HepG2 (cell line): ENCODE measurements around the gene PEF1. TPM values are rescaled to one million over a fixed set of nuclear protein-coding genes. Genes with fewer than 3 reads are reported as not detected.

ENCODE experiments used
- ATAC-seq: fragments of 200-7000 bp; cut with Tn5 transposase; 3 replicates; pipeline ENCODE4 v1.9.1; 2020; ENCODE audit warnings: mild to moderate bottlenecking, moderate library complexity
- BruUV-seq: library from RNA; stranded (reverse); fragments of 400-500 nt; replicated peaks from 2 replicates; lab custom pipeline; 2021; lab: Mats Ljungman, UMichigan
- CTCF ChIA-PET: fragments of 300-600 bp; formaldehyde crosslinking; extraction: SDS; loops from one replicate; lab custom pipeline; 2021; ENCODE audit warnings: low total read pairs, inconsistent platforms, low intra/inter-chr PET ratio; lab: Yijun Ruan, JAX
- POLR2A ChIA-PET: fragments of 350-600 bp; sonication (Branson Sonifier 250); formaldehyde crosslinking; loops from one replicate; lab custom pipeline; 2020; ENCODE audit warnings: antibody characterized with exemption, inconsistent platforms; lab: Yijun Ruan, JAX
- DNase-seq: peaks from one replicate; pipeline ENCODE4 v3.0.0-alpha.2; 2015; ENCODE audit warnings: low spot score
- FAIRE-seq: peaks from 3 replicates; lab custom pipeline; 2011; peaks lifted over from hg19 to GRCh38; lab: Jason Lieb, UNC
- H2AFZ ChIP-seq: one replicate; pipeline ENCODE4 v1.6.1; 2011; ENCODE audit warnings: low read length, inconsistent platforms
- H3K27ac ChIP-seq: fragments of 300-600 bp; 3 replicates; pipeline ENCODE4 v1.8.0; 2011; ENCODE audit warnings: mixed run types, mild to moderate bottlenecking, mixed read lengths, low read length, inconsistent platforms; ENCODE audit not compliant: insufficient read depth; ENCODE audit errors: extremely low read length
- H3K27me3 ChIP-seq, 2 experiments: fragments of 200-600 bp in 1 of 2; 2 replicates in 1 of 2; 3 replicates in 1 of 2; pipeline versions ENCODE4 v1.6.0 to v1.8.0; 2011; ENCODE audit warnings: low read length in 2 of 2, mild to moderate bottlenecking in 2 of 2, moderate library complexity in 2 of 2, inconsistent platforms in 1 of 2; ENCODE audit not compliant: insufficient read depth in 2 of 2, control insufficient read depth in 1 of 2
- H3K36me3 ChIP-seq, 2 experiments: fragments of 200-600 bp in 1 of 2; replicated peaks in 1 of 2; 2 replicates in 1 of 2; 3 replicates in 1 of 2; pipeline versions ENCODE4 v1.5.1 to v1.8.0; 2011; ENCODE audit warnings: low read length in 2 of 2, inconsistent platforms in 1 of 2; ENCODE audit not compliant: insufficient read depth in 2 of 2, control insufficient read depth in 1 of 2
- H3K4me1 ChIP-seq: 2 replicates; pipeline ENCODE4 v1.5.1; 2012; ENCODE audit warnings: low read length, inconsistent platforms; ENCODE audit not compliant: insufficient read depth
- H3K4me2 ChIP-seq: 2 replicates; pipeline ENCODE4 v1.6.0; 2011; ENCODE audit warnings: low read depth, low read length, inconsistent platforms
- H3K4me3 ChIP-seq, 3 experiments: fragments of 200-600 bp in 1 of 3; sonication (generic), shearing (Covaris generic) in 1 of 3; replicated peaks in 1 of 3; 2 replicates each; pipeline ENCODE4 v1.5.1; 2011 to 2016; ENCODE audit warnings: low read length in 3 of 3, inconsistent platforms in 2 of 3, low read depth in 2 of 3, mild to moderate bottlenecking in 2 of 3, control low read depth in 1 of 3, mixed read lengths in 1 of 3; ENCODE audit not compliant: insufficient read depth in 1 of 3
- H3K79me2 ChIP-seq: one replicate; pipeline ENCODE4 v1.6.1; 2011; ENCODE audit warnings: low read length, inconsistent platforms; ENCODE audit not compliant: insufficient read depth
- H3K9ac ChIP-seq: 2 replicates; pipeline ENCODE4 v1.6.0; 2011; ENCODE audit warnings: mild to moderate bottlenecking, low read depth, low read length, inconsistent platforms; ENCODE audit not compliant: insufficient read depth
- H3K9me3 ChIP-seq: 2 replicates; pipeline ENCODE4 v1.5.1; 2012; ENCODE audit warnings: mild to moderate bottlenecking, low read length
- H4K20me1 ChIP-seq: 2 replicates; pipeline ENCODE4 v1.6.0; 2011; ENCODE audit warnings: inconsistent platforms, mild to moderate bottlenecking, low read length, moderate library complexity; ENCODE audit not compliant: insufficient read depth
- AGO2 ChIP-seq: fragments of 200-400 bp; formaldehyde crosslinking; optimal IDR thresholded peaks from 2 replicates; pipeline ENCODE3; 2017; ENCODE audit warnings: mild to moderate bottlenecking, low read depth, low read length, moderate library complexity
- AHR ChIP-seq: IDR thresholded peaks from 2 replicates; pipeline ENCODE4 v1.6.1; 2018; ENCODE audit warnings: missing genetic modification reagents, missing compliant biosample characterization
- HOXD1 ChIP-seq: sonication (generic); formaldehyde crosslinking; IDR thresholded peaks from 2 replicates; pipeline ENCODE4 v1.5.0; 2020; ENCODE audit warnings: missing genetic modification reagents
- KAT7 ChIP-seq: IDR thresholded peaks from 2 replicates; pipeline ENCODE4 v1.6.1; 2018; ENCODE audit warnings: borderline replicate concordance, missing compliant biosample characterization
- PATZ1 ChIP-seq: sonication (generic); formaldehyde crosslinking; IDR thresholded peaks from 2 replicates; pipeline ENCODE4 v1.4.0; 2020; ENCODE audit warnings: missing genetic modification reagents
- RNF2 ChIP-seq: fragments of 450-650 bp; conservative IDR thresholded peaks from 2 replicates; pipeline ENCODE4 v1.6.1; 2016; ENCODE audit warnings: low read depth
- TGIF2 ChIP-seq: IDR thresholded peaks from 2 replicates; pipeline ENCODE4 v1.6.1; 2016; ENCODE audit warnings: control low read depth, missing compliant biosample characterization
- USF2 ChIP-seq, 2 experiments: sonication (generic) in 1 of 2; formaldehyde crosslinking in 1 of 2; IDR thresholded peaks; 2 replicates each; pipeline versions ENCODE4 v1.5.1 to v1.6.1; 2011 to 2020; ENCODE audit warnings: borderline replicate concordance in 1 of 2, low read depth in 1 of 2, low read length in 1 of 2, mild to moderate bottlenecking in 1 of 2, missing genetic modification reagents in 1 of 2, moderate library complexity in 1 of 2
- ZMAT3 ChIP-seq: sonication (generic); formaldehyde crosslinking; conservative IDR thresholded peaks from 2 replicates; pipeline ENCODE4 v1.7.0; 2021; ENCODE audit warnings: missing genetic modification reagents
- ZNF296 ChIP-seq: sonication (generic); formaldehyde crosslinking; conservative IDR thresholded peaks from 2 replicates; pipeline ENCODE4 v1.5.0; 2020; ENCODE audit warnings: mild to moderate bottlenecking, missing genetic modification reagents
- ZNF326 ChIP-seq: sonication (generic); formaldehyde crosslinking; IDR thresholded peaks from 2 replicates; pipeline ENCODE4 v1.4.0; 2020; ENCODE audit warnings: missing genetic modification reagents, borderline replicate concordance
- ZNF441 ChIP-seq: sonication (generic); formaldehyde crosslinking; IDR thresholded peaks from 2 replicates; pipeline ENCODE4 v1.7.0; 2021; ENCODE audit warnings: missing genetic modification reagents, borderline replicate concordance
- ZNF468 ChIP-seq: sonication (generic); formaldehyde crosslinking; IDR thresholded peaks from 2 replicates; pipeline ENCODE4 v1.8.0; 2022; ENCODE audit warnings: mild to moderate bottlenecking, moderate library complexity, missing genetic modification reagents
- ZNF513 ChIP-seq: sonication (generic); formaldehyde crosslinking; conservative IDR thresholded peaks from 2 replicates; pipeline ENCODE4 v1.5.0; 2020; ENCODE audit warnings: missing genetic modification reagents
- ZNF569 ChIP-seq: sonication (generic); formaldehyde crosslinking; IDR thresholded peaks from 2 replicates; pipeline ENCODE4 v1.5.0; 2020; ENCODE audit warnings: mild to moderate bottlenecking, missing genetic modification reagents, moderate library complexity, borderline replicate concordance
- ZSCAN31 ChIP-seq: sonication (generic); formaldehyde crosslinking; IDR thresholded peaks from 2 replicates; pipeline ENCODE4 v1.5.0; 2020; ENCODE audit warnings: low read depth, mild to moderate bottlenecking, missing genetic modification reagents
- WGBS: methylation state at CpG from one replicate; pipeline ENCODE4 v1.1.6; 2017; ENCODE audit warnings: low lambda C conversion rate; 5-methylcytosine and 5-hydroxymethylcytosine counted together
- in situ Hi-C: cut with HindIII; loops from 2 replicates; pipeline ENCODE4 v1.10.0; 2017; ENCODE audit warnings: low pct_unique_long_range_greater_than_20kb; ENCODE audit not compliant: extremely low pct_ligation_motif_present
- intact Hi-C: fragments of 100-400 bp; cut with micrococcal nuclease; formaldehyde crosslinking; loops from one replicate; pipeline ENCODE4 v1.10.0; 2022; ENCODE audit not compliant: unreplicated experiment
- polyA plus RNA-seq, 8 experiments: library from polyadenylated mRNA; depleted of rRNA in 3 of 8; stranded (reverse) in 7 of 8; unstranded in 1 of 8; fragments of >200 nt; fragmentation: Illumina TruSeq in 4 of 8; extraction: Trizol in 4 of 8; gene quantifications; 2 replicates each; pipeline versions ENCODE4 v1.2.1 to v1.2.3, GENCODE V29; 2011 to 2016; ENCODE audit warnings: low read depth in 4 of 8, missing spikeins in 1 of 8, mixed read lengths in 1 of 8; ENCODE audit not compliant: insufficient read depth in 1 of 8
- total RNA-seq, 5 experiments: library from RNA; depleted of rRNA; stranded (reverse); fragments of >200 nt; fragmentation: Illumina TruSeq; extraction: Trizol; gene quantifications; 2 replicates each; pipeline ENCODE4 v1.2.3, GENCODE V29; 2016; ENCODE audit warnings: low read depth in 1 of 5

PEF1 gene
- total and polyA plus RNA-seq, 2 of the 13 experiments (the other 11 are each of a cell fraction or from before 2014, with no cell fraction given) = 57.1 to 57.8 TPM

- peak overlapping the region; percentile 77 for H3K4me2 ChIP-seq
- no peaks in the 10 kb centered on the region for H3K79me2 ChIP-seq
- intact Hi-C loops = loop anchor here (2.0 kb wide), 1 partner anchor 53 kb away; no protein-coding TSS in a partner anchor
- H3K4me3 ChIP-seq = peak overlapping the region; percentile 59 to 72 (median 65)
- in situ Hi-C loops = no loop called here
- no peak overlapping the region for H2AFZ ChIP-seq
- H3K27me3 ChIP-seq = peaks cover 7 to 42% of the 10 kb centered on the region in 2 experiments
- no peaks in the 10 kb centered on the region for H3K36me3 ChIP-seq
- no peak overlapping the region for H3K9ac ChIP-seq
- H3K27ac ChIP-seq = no peak overlapping the region
- WGBS = 0% methylated on average over 13 of the region's 56 CpGs
- ChIA-PET CTCF (interaction anchor here (1.3 to 2.8 kb wide), 2 partner anchors 24 to 54 kb away, joined by 3 to 17 read pairs; no protein-coding TSS in a partner anchor), POLR2A (interaction anchor here (1.2 kb wide), 1 partner anchor 9 kb away, joined by 3 read pairs; no protein-coding TSS in a partner anchor)
- H3K4me1 ChIP-seq = peaks cover 9% of the 10 kb centered on the region; the same call in 1 of the 2 replicates
- BruUV-seq = no TSS peak
- no peaks in the 10 kb centered on the region for H3K9me3 ChIP-seq
- no peak for FAIRE-seq
- ATAC-seq = peak; percentile 77
- H4K20me1 ChIP-seq = no peaks in the 10 kb centered on the region
- DNase-seq = peak; percentile 19
- no peak for TF ChIP-seq AHR (CRISPR knock-in tag)
- TF ChIP-seq ZNF468 (CRISPR knock-in tag) = no peak
- no peak for TF ChIP-seq RNF2
- TF ChIP-seq HOXD1 = 0 out of 2 replicates have a peak, but pooled peaks have one; percentile 26
- TF ChIP-seq ZNF296 (CRISPR knock-in tag) = no peak
- no peak for TF ChIP-seq TGIF2 (CRISPR knock-in tag)
- no peak for TF ChIP-seq KAT7 (CRISPR knock-in tag)
- 0 out of 2 replicates have a peak, but pooled peaks have one; percentile 15 for TF ChIP-seq ZMAT3 (CRISPR knock-in tag)
- 0 out of 2 replicates have a peak, but pooled peaks have one; percentile 34 for TF ChIP-seq ZNF441 (CRISPR knock-in tag)
- no peak for TF ChIP-seq ZNF513 (CRISPR knock-in tag)
- no peak for TF ChIP-seq ZNF569 (CRISPR knock-in tag)
- TF ChIP-seq USF2 (IDR thresholded peaks at IDR 0.05; ENCODE audit: low read depth, low read length) = no peak
- TF ChIP-seq USF2 (CRISPR knock-in tag; IDR thresholded peaks at IDR 0.05; ENCODE audit: borderline replicate concordance) = no peak
- TF ChIP-seq ZSCAN31 (CRISPR knock-in tag) = 0 out of 2 replicates have a peak, but pooled peaks have one; percentile 25
- no peak for TF ChIP-seq AGO2
- TF ChIP-seq ZNF326 (CRISPR knock-in tag) = no peak
- TF ChIP-seq PATZ1 (CRISPR knock-in tag) = peak; percentile 27; the same call in 1 of the 2 replicates
These were observed 26.5 kb downstream of the PEF1 start for GRCh38 chr1:31617916-31618746.
